ENCODE results near the gene HEG1. TPM values are rescaled to one million over a fixed set of nuclear protein-coding genes. Genes with fewer than 3 reads are reported as not detected.

The HEG1 gene
- total RNA-seq, 2 experiments from 2014 or later: 31.2 to 32.6 TPM

DNA sequence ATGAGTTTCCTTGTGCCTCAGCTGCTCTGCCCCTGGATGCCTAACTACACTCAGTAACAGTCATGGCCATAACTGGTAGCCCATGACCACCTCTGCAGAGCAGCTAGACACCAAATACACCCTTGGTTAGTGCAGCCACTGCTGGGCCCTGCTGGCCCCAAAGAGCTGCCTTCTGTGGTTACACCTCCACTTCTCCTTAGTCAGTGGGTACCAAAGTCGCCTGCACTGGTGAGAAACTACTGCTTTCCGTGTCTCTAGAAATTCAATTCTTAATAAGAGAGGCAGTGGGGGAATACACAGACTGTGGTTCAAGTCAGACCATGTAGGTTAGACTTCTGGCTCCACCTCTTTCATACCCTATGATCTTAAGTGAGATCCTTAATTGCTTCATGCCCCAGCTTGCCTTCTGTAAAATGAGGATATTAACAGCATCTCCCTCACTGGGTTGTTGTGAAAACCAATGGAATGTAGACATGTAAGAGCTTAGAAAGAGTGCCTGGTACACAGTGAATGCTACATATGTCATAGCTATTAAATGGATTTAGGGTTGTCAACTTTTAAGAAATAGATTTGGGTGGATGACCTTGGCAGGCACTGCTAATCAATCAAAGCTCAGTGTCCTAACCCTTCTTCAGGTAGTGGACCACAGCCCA, 18.2 kb downstream of the HEG1 start:
- TF ChIP-seq, protein P1, sequence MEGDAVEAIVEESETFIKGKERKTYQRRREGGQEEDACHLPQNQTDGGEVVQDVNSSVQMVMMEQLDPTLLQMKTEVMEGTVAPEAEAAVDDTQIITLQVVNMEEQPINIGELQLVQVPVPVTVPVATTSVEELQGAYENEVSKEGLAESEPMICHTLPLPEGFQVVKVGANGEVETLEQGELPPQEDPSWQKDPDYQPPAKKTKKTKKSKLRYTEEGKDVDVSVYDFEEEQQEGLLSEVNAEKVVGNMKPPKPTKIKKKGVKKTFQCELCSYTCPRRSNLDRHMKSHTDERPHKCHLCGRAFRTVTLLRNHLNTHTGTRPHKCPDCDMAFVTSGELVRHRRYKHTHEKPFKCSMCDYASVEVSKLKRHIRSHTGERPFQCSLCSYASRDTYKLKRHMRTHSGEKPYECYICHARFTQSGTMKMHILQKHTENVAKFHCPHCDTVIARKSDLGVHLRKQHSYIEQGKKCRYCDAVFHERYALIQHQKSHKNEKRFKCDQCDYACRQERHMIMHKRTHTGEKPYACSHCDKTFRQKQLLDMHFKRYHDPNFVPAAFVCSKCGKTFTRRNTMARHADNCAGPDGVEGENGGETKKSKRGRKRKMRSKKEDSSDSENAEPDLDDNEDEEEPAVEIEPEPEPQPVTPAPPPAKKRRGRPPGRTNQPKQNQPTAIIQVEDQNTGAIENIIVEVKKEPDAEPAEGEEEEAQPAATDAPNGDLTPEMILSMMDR (IDR thresholded peaks at IDR 0.05): no peak
- Histone ChIP-seq H3K27ac (ENCODE audit: low read depth in 1 of 2, low read length in 2 of 2) (no peak overlapping the region), H3K9me3 (ENCODE audit: control insufficient read depth in 1 of 2, insufficient read depth in 1 of 2, low read length in 2 of 2) (peaks cover 0 to 9% of the 10 kb centered on the region in 2 experiments), H3K4me1 (ENCODE audit: insufficient read depth, low read length) (peaks cover 11% of the 10 kb centered on the region), H3K27me3 (ENCODE audit: control insufficient read depth in 1 of 2, insufficient read depth in 2 of 2, low read length in 2 of 2) (no peaks in the 10 kb centered on the region), H3K4me3 (ENCODE audit: low read length) (no peak overlapping the region), H3K36me3 (ENCODE audit: insufficient read depth, low read length) (peaks cover 2% of the 10 kb centered on the region)
- Mint-ChIP-seq H3K27ac (no peak overlapping the region), H3K4me1 (ENCODE audit: low read depth) (peaks cover 38% of the 10 kb centered on the region), H3K27me3 (no peaks in the 10 kb centered on the region), H3K9me3 (peaks cover 6% of the 10 kb centered on the region), H3K4me3 (no peak overlapping the region), H3K36me3 (ENCODE audit: low read depth) (peaks cover 26% of the 10 kb centered on the region)
- ATAC-seq (ENCODE audit: poor library complexity) (no peak), DNase-seq (no peak)
- ChIA-PET POLR2A (interaction anchor here (0.9 kb wide), 1 partner anchor 14 kb away, joined by 3 read pairs; no protein-coding TSS in a partner anchor), CTCF (no interaction called here)
- intact Hi-C loops (cut with DNase I, micrococcal nuclease): no loop called here

DNA sequence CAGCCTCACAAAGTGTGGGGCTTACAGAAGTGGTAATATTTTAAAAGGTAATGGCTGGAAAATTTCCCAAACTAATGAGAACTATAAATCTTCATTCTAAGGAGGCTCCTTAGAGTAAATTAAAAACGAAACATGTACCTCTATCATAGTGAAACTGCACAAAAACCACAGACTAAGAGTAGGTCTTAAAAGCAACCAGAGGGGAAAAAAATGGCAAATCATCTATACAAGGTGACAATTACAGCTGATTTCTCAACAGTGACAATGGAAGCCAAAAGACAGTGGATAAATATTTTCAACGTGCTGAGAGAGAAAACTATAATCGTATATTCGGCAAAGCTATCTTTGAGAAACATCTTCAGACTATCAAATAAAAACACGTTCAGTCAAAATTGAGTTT, 20.6 kb downstream of the HEG1 start:
- intact Hi-C loops (cut with DNase I, micrococcal nuclease): no loop called here
- CTCF ChIA-PET: no interaction called here
- Mint-ChIP-seq H3K9me3 (peaks cover 6% of the 10 kb centered on the region), H3K36me3 (ENCODE audit: low read depth) (peaks cover 30% of the 10 kb centered on the region), H3K27me3 (no peaks in the 10 kb centered on the region), H3K4me1 (ENCODE audit: low read depth) (peaks cover 37% of the 10 kb centered on the region), H3K27ac (no peak overlapping the region), H3K4me3 (no peak overlapping the region)
- no peak overlapping the region for H3K27ac ChIP-seq (ENCODE audit: low read depth in 1 of 2, low read length in 2 of 2)
- DNase-seq (no peak), ATAC-seq (ENCODE audit: poor library complexity) (no peak)
- POLR2A ChIA-PET: no interaction called here
- peaks cover 0 to 9% of the 10 kb centered on the region in 2 experiments for H3K9me3 ChIP-seq (ENCODE audit: control insufficient read depth in 1 of 2, insufficient read depth in 1 of 2, low read length in 2 of 2)
- no peaks in the 10 kb centered on the region for H3K27me3 ChIP-seq (ENCODE audit: control insufficient read depth in 1 of 2, insufficient read depth in 2 of 2, low read length in 2 of 2)
- no peaks in the 10 kb centered on the region for H3K36me3 ChIP-seq (ENCODE audit: insufficient read depth, low read length)
- H3K4me3 ChIP-seq (ENCODE audit: low read length): no peak overlapping the region
- TF ChIP-seq, protein P1 (IDR thresholded peaks at IDR 0.05): no peak
- peaks cover 13% of the 10 kb centered on the region for H3K4me1 ChIP-seq (ENCODE audit: insufficient read depth, low read length)

DNA sequence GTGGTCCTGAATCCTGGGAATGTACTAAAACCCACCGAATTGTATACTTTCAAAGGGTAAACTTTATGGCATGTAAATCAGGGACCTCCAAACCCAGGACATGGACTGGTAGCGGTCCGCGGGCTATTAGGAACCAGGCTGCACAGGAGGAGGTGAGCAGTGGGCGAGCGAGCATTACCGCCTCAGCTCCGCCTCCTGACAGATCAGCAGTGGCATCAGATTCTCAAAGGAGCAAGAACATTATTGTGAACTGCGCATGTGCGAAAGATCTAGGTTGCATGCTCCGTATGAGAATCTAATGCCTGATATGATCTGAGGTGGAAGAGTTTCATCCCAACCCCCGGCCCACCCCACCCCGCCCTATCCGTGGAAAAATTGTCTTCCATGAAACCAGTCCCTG, 22.2 kb downstream of the HEG1 start:
- Histone ChIP-seq H3K27ac (ENCODE audit: low read depth in 1 of 2, low read length in 2 of 2) (no peak overlapping the region), H3K36me3 (ENCODE audit: insufficient read depth, low read length) (peaks cover 7% of the 10 kb centered on the region), H3K4me3 (ENCODE audit: low read length) (no peak overlapping the region), H3K4me1 (ENCODE audit: insufficient read depth, low read length) (peaks cover 10% of the 10 kb centered on the region), H3K9me3 (ENCODE audit: control insufficient read depth in 1 of 2, insufficient read depth in 1 of 2, low read length in 2 of 2) (peaks cover 0 to 9% of the 10 kb centered on the region in 2 experiments), H3K27me3 (ENCODE audit: control insufficient read depth in 1 of 2, insufficient read depth in 2 of 2, low read length in 2 of 2) (no peaks in the 10 kb centered on the region)
- peaks cover 42% of the 10 kb centered on the region for H3K36me3 Mint-ChIP-seq (ENCODE audit: low read depth)
- DNase-seq: no peak
- no peaks in the 10 kb centered on the region for H3K27me3 Mint-ChIP-seq
- ATAC-seq (ENCODE audit: poor library complexity): no peak
- POLR2A ChIA-PET: no interaction called here
- H3K4me3 Mint-ChIP-seq: no peak overlapping the region
- CTCF ChIA-PET: interaction anchor here (0.6 kb wide), 1 partner anchor 272 kb away, joined by 3 read pairs; no protein-coding TSS in a partner anchor
- no peak overlapping the region for H3K27ac Mint-ChIP-seq
- intact Hi-C loops (cut with DNase I, micrococcal nuclease): no loop called here
- peaks cover 34% of the 10 kb centered on the region for H3K4me1 Mint-ChIP-seq (ENCODE audit: low read depth)
- TF ChIP-seq, protein P1 (IDR thresholded peaks at IDR 0.05): no peak
- peaks cover 6% of the 10 kb centered on the region for H3K9me3 Mint-ChIP-seq

Data from CD4-positive, alpha-beta T cell (primary cell).